Transverse colon (tissue), 4 donors: ENCODE results near the gene LURAP1L. TPM values are rescaled to one million over a fixed set of nuclear protein-coding genes. Genes with fewer than 3 reads are reported as not detected.
A peak's percentile ranks its signal among the peaks of the same experiment; 100 is the strongest.

Experiments
- DNase-seq: peaks from one replicate; pipeline ENCODE4 v3.0.0-alpha.2; 2019
- H3K27ac ChIP-seq, 4 donors: fragments of 200-600 bp; sonication (generic); 2 replicates each; pipeline ENCODE4 v1.5.1; 2016 to 2018; ENCODE audit warnings: inconsistent platforms in 4 of 4
- H3K27me3 ChIP-seq: fragments of 200-600 bp; sonication (generic); 2 replicates; pipeline ENCODE4 v1.5.1; 2017; ENCODE audit warnings: inconsistent platforms
- H3K36me3 ChIP-seq, 4 donors: fragments of 200-600 bp; sonication (generic); 2 replicates each; pipeline ENCODE4 v1.5.1; 2017 to 2019; ENCODE audit warnings: inconsistent platforms in 4 of 4
- H3K4me1 ChIP-seq, 4 donors: fragments of 200-600 bp; sonication (generic); 2 replicates each; pipeline ENCODE4 v1.5.1; 2017 to 2020; ENCODE audit warnings: inconsistent platforms in 4 of 4
- H3K4me3 ChIP-seq, 4 donors: fragments of 200-600 bp; sonication (generic); 1 replicate in 1 of 4; 2 replicates in 3 of 4; pipeline versions ENCODE4 v1.5.1 to v1.6.1; 2017 to 2019; ENCODE audit warnings: inconsistent platforms in 4 of 4
- H3K9me3 ChIP-seq, 2 donors: fragments of 200-600 bp; sonication (generic); 2 replicates each; pipeline ENCODE4 v1.5.1; 2017 to 2019; ENCODE audit warnings: inconsistent platforms in 2 of 2
- CTCF ChIP-seq, 5 experiments: fragments of 200-600 bp in 3 of 5; fragments of 450-650 bp in 2 of 5; sonication (generic) in 3 of 5; IDR thresholded peaks; 1 replicate in 2 of 5; 2 replicates in 3 of 5; pipeline ENCODE4 v1.5.1; 2016 to 2017; ENCODE audit warnings: antibody characterized with exemption in 5 of 5, inconsistent platforms in 3 of 5, mild to moderate bottlenecking in 2 of 5, moderate library complexity in 1 of 5
- EP300 ChIP-seq: sonication (generic); formaldehyde crosslinking; IDR thresholded peaks from one replicate; pipeline ENCODE4 v1.6.1; 2017; ENCODE audit warnings: antibody characterized with exemption, low read depth
- POLR2A ChIP-seq: fragments of 450-650 bp; IDR thresholded peaks from one replicate; pipeline ENCODE4 v1.6.1; 2016; ENCODE audit warnings: antibody characterized with exemption, mild to moderate bottlenecking, moderate library complexity
- POLR2AphosphoS5 ChIP-seq, 3 donors: sonication (generic); formaldehyde crosslinking; IDR thresholded peaks; one replicate each; pipeline ENCODE4 v1.6.1; 2016; ENCODE audit warnings: antibody characterized with exemption in 3 of 3
- WGBS, 2 donors: methylation state at CpG; one replicate each; pipeline ENCODE4 v1.1.5; 2018; ENCODE audit warnings: low coverage in 1 of 2; 5-methylcytosine and 5-hydroxymethylcytosine counted together
- in situ Hi-C, 4 donors: fragments of 200-750 bp; cut with MboI; loops; one replicate each; pipeline versions ENCODE4 v1.15.0 to v1.15.1; 2017; ENCODE audit warnings: low sequenced_read_pairs in 3 of 4, low pct_ligation_motif_present in 1 of 4, low pct_unique_long_range_greater_than_20kb in 1 of 4
- intact Hi-C: fragments of 100-400 bp; cut with DNase I; formaldehyde crosslinking; loops from one replicate; pipeline ENCODE4 v1.15.1; 2023; ENCODE audit warnings: low total_unique reads
- total RNA-seq, 4 donors: library from RNA; depleted of rRNA; stranded (reverse); fragments of >200 nt; gene quantifications; one replicate each; pipeline ENCODE4 v1.1.0, GENCODE V29; 2016

LURAP1L gene
- total RNA-seq, 4 donors from 2014 or later: 19.1 to 50.0 (median 34.5) TPM

- TF ChIP-seq POLR2AphosphoS5 (IDR thresholded peaks at IDR 0.05) (peak in 1 of 3 donors; percentile 29), POLR2A (no peak)
- Histone ChIP-seq H3K27ac (peak overlapping the region in 3 of 4 donors; percentile 19 to 51 (median 23)), H3K4me3 (no peak overlapping the region), H3K4me1 (peaks cover 0 to 19% (median 8%) of the 10 kb centered on the region in 4 donors), H3K36me3 (no peaks in the 10 kb centered on the region), H3K27me3 (no peaks in the 10 kb centered on the region), H3K9me3 (no peaks in the 10 kb centered on the region)
- no peak for DNase-seq
- WGBS, 2 donors: 72 to 77% methylated on average over 4 of the region's 4 CpGs
- intact Hi-C loops: loop anchor here (10.0 kb wide), 1 partner anchor 55 kb away; no protein-coding TSS in a partner anchor
- in situ Hi-C loops: no loop called here
Observed at GRCh38 chr9:12770261-12770660, 4.6 kb upstream of the LURAP1L start.

GRCh38 chr9:12771891-12772290, 2.9 kb upstream of the LURAP1L start:
- Histone ChIP-seq H3K4me1 (peaks cover 0 to 10% (median 4%) of the 10 kb centered on the region in 4 donors), H3K27me3 (no peaks in the 10 kb centered on the region), H3K36me3 (no peaks in the 10 kb centered on the region), H3K9me3 (no peaks in the 10 kb centered on the region), H3K4me3 (no peak overlapping the region), H3K27ac (no peak overlapping the region)
- 63 to 64% methylated on average over 3 of the region's 3 CpGs for WGBS, 2 donors
- intact Hi-C loops: loop anchor here (10.0 kb wide), 1 partner anchor 53 kb away; no protein-coding TSS in a partner anchor
- no peak for DNase-seq
- in situ Hi-C loops: no loop called here
- TF ChIP-seq POLR2AphosphoS5 (IDR thresholded peaks at IDR 0.05) (no peak), POLR2A (no peak), EP300 (no peak), CTCF (IDR thresholded peaks at IDR 0.05) (no peak)

GRCh38 chr9:12773562-12773961, 1.3 kb upstream of the LURAP1L start:
- no peak for DNase-seq
- Histone ChIP-seq H3K27ac (no peak overlapping the region), H3K27me3 (no peaks in the 10 kb centered on the region), H3K4me1 (peaks cover 0 to 24% (median 11%) of the 10 kb centered on the region in 4 donors), H3K9me3 (no peaks in the 10 kb centered on the region), H3K36me3 (no peaks in the 10 kb centered on the region), H3K4me3 (no peak overlapping the region)
- in situ Hi-C loops (no loop called here), intact Hi-C loops (loop anchor here (10.0 kb wide), 1 partner anchor 51 kb away; no protein-coding TSS in a partner anchor)
- TF ChIP-seq EP300 (no peak), POLR2AphosphoS5 (IDR thresholded peaks at IDR 0.05) (no peak), POLR2A (no peak), CTCF (IDR thresholded peaks at IDR 0.05) (no peak)
- WGBS, 2 donors: 69 to 75% methylated on average over 2 of the region's 2 CpGs

- DNase-seq: peak; percentile 89
- H3K9me3 ChIP-seq: no peaks in the 10 kb centered on the region
- intact Hi-C loops (loop anchor here (10.0 kb wide), 1 partner anchor 49 kb away; no protein-coding TSS in a partner anchor), in situ Hi-C loops (no loop called here)
- no peaks in the 10 kb centered on the region for H3K27me3 ChIP-seq
- WGBS, 2 donors: 0 to 2% methylated on average over 1 to 46 of the region's 50 CpGs
- peak overlapping the region; percentile 66 to 85 (median 77) for H3K4me3 ChIP-seq
- peak overlapping the region; percentile 90 to 98 (median 97) for H3K27ac ChIP-seq
- no peaks in the 10 kb centered on the region for H3K36me3 ChIP-seq
- H3K4me1 ChIP-seq: peaks cover 0 to 29% (median 7%) of the 10 kb centered on the region in 4 donors
- TF ChIP-seq POLR2AphosphoS5 (IDR thresholded peaks at IDR 0.05) (peak; percentile 71 to 77 (median 74)), EP300 (no peak), POLR2A (peak; percentile 72), CTCF (IDR thresholded peaks at IDR 0.05) (peak; percentile 34 to 56 (median 45))
Observed at GRCh38 chr9:12775679-12776512, 1.1 kb downstream of the LURAP1L start.
